ENCODE results near the gene VTN.

GRCh38 chr17:28357901-28358197 is 12.3 kb downstream of the VTN start:
- TF ChIP-seq EZH2 (IDR thresholded peaks at IDR 0.05; ENCODE audit: low read depth, unreplicated experiment) (no peak), CTCF (conservative IDR thresholded peaks at IDR 0.05; ENCODE audit: low read depth in 2 of 2) (no peak), REST (IDR thresholded peaks at IDR 0.05; ENCODE audit: unreplicated experiment) (no peak), POLR2AphosphoS5 (IDR thresholded peaks at IDR 0.05; ENCODE audit: low read depth) (no peak), ZNF462 (CRISPR knock-in tag; IDR thresholded peaks at IDR 0.05) (no peak), ETS1 (IDR thresholded peaks at IDR 0.05) (no peak), EZH2phosphoT487 (IDR thresholded peaks at IDR 0.05; ENCODE audit: unreplicated experiment) (no peak), CREB1 (CRISPR knock-in tag; IDR thresholded peaks at IDR 0.05; ENCODE audit: low read depth) (no peak), NANOG (IDR thresholded peaks at IDR 0.05; ENCODE audit: borderline replicate concordance) (no peak), ZNF331 (CRISPR knock-in tag; IDR thresholded peaks at IDR 0.05; ENCODE audit: low read depth) (no peak), ZNF114 (CRISPR knock-in tag; IDR thresholded peaks at IDR 0.05) (no peak)

All from GM23338 (cell line).